ENCODE results near the gene BAIAP2.

DNA sequence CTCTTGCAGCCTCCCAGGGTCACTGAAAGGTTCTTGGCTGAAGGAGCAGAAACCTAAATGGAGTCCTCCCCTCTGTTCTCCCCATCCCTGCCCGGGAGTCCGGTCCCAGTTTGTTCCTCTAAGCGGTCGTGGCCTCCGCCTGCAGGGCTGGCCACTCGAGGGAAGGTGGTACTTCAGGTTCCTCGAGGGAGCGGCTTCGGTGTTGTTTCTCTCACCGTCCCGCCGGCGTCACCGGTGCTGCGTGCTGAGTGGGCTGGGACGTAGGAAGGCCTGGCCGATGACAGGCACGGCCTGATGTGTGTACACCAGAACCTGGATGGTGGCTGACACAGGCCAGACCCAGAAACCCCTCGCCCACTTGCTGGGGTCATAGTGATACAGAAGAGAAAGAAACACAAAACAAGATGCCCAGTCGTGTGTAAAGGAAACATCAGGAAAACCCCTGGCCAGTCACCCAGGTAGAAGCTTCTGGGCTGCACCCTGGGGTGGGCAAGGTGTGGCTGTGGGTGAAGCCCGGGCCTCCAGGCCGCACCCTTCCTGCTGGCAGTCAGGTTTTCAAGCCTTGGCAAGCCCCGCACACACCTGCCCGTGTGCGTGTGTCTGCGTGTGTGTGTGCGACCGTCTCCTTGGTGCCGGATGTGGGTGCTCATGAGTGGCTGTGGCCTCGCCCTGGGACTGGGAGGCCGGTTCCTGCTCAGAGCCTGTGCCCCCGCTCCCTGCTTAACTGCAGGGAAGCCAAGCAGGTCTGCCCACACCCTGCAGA is 52.0 kb downstream of the BAIAP2 start:
- TF ChIP-seq PPARA (CRISPR knock-in tag; IDR thresholded peaks at IDR 0.05; ENCODE audit: borderline replicate concordance) (no peak), GLIS3 (CRISPR knock-in tag; IDR thresholded peaks at IDR 0.05) (no peak), CREB5 (CRISPR knock-in tag; IDR thresholded peaks at IDR 0.05; ENCODE audit: low read depth) (no peak), ARNTL (CRISPR knock-in tag; IDR thresholded peaks at IDR 0.05; ENCODE audit: borderline replicate concordance, low read depth) (no peak), ZC3H10 (CRISPR knock-in tag; IDR thresholded peaks at IDR 0.05) (no peak), PATZ1 (CRISPR knock-in tag; IDR thresholded peaks at IDR 0.05; ENCODE audit: borderline replicate concordance) (no peak), RARB (CRISPR knock-in tag; IDR thresholded peaks at IDR 0.05) (no peak), ZFP30 (CRISPR knock-in tag; IDR thresholded peaks at IDR 0.05) (no peak), BACH2 (CRISPR knock-in tag; IDR thresholded peaks at IDR 0.05; ENCODE audit: borderline replicate concordance) (no peak), CSRNP3 (CRISPR knock-in tag; IDR thresholded peaks at IDR 0.05) (no peak), ZFP3 (CRISPR knock-in tag; IDR thresholded peaks at IDR 0.05) (no peak), CSDC2 (CRISPR knock-in tag; IDR thresholded peaks at IDR 0.05) (no peak)
- TF ChIP-seq, protein P1, sequence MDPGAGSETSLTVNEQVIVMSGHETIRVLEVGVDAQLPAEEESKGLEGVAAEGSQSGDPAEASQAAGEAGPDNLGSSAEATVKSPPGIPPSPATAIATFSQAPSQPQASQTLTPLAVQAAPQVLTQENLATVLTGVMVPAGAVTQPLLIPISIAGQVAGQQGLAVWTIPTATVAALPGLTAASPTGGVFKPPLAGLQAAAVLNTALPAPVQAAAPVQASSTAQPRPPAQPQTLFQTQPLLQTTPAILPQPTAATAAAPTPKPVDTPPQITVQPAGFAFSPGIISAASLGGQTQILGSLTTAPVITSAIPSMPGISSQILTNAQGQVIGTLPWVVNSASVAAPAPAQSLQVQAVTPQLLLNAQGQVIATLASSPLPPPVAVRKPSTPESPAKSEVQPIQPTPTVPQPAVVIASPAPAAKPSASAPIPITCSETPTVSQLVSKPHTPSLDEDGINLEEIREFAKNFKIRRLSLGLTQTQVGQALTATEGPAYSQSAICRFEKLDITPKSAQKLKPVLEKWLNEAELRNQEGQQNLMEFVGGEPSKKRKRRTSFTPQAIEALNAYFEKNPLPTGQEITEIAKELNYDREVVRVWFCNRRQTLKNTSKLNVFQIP (CRISPR knock-in tag; IDR thresholded peaks at IDR 0.05; ENCODE audit: borderline replicate concordance, low read depth) = no peak
